Caco-2 (cell line): ENCODE measurements around the gene NCR1. TPM values are rescaled to one million over a fixed set of nuclear protein-coding genes. Genes with fewer than 3 reads are reported as not detected.

Experiments
- BruUV-seq: library from RNA; stranded (reverse); fragments of 400-500 nt; replicated peaks from 2 replicates; lab custom pipeline; 2021; lab: Mats Ljungman, UMichigan
- CTCF ChIA-PET: fragments of 300-600 bp; sonication (Branson Sonifier 250); formaldehyde crosslinking; loops from one replicate; lab custom pipeline; 2022; ENCODE audit warnings: antibody characterized with exemption; lab: Charles Lee
- POLR2A ChIA-PET: fragments of 300-600 bp; sonication (Branson Sonifier 250); formaldehyde crosslinking; loops from one replicate; lab custom pipeline; 2022; ENCODE audit warnings: antibody characterized with exemption; lab: Charles Lee
- DNase-seq, 2 experiments: peaks; one replicate each; pipeline versions ENCODE4 v3.0.0 to v3.0.0-alpha.2; 2020 to 2022
- H3K27me3 ChIP-seq: replicated peaks from 2 replicates; pipeline ENCODE4 v1.6.0; 2011; ENCODE audit warnings: low read length; ENCODE audit not compliant: control insufficient read depth, insufficient read depth
- H3K36me3 ChIP-seq: 2 replicates; pipeline ENCODE4 v1.5.1; 2011; ENCODE audit warnings: low read length; ENCODE audit not compliant: control insufficient read depth, insufficient read depth
- H3K4me1 ChIP-seq: fragments of 250-450 bp; sonication (Bioruptor Pico); 2 replicates; pipeline ENCODE4 v1.5.1; 2020; ENCODE audit warnings: mild to moderate bottlenecking
- H3K4me3 ChIP-seq: 2 replicates; pipeline ENCODE4 v1.5.1; 2011; ENCODE audit warnings: low read depth, mild to moderate bottlenecking, control low read depth, low read length
- H3K9me3 ChIP-seq: fragments of 250-450 bp; sonication (Bioruptor Pico); 2 replicates; pipeline ENCODE4 v1.5.1; 2020; ENCODE audit warnings: mild to moderate bottlenecking, moderate library complexity
- H3K27ac Mint-ChIP-seq: one replicate; pipeline ENCODE4 v1.8.0; 2022; ENCODE audit warnings: mixed read lengths; ENCODE audit not compliant: unreplicated experiment
- H3K27me3 Mint-ChIP-seq: one replicate; pipeline ENCODE4 v1.8.0; 2022; ENCODE audit warnings: mixed read lengths; ENCODE audit not compliant: insufficient read depth, unreplicated experiment
- H3K36me3 Mint-ChIP-seq: one replicate; pipeline ENCODE4 v1.8.0; 2022; ENCODE audit warnings: mild to moderate bottlenecking, mixed read lengths; ENCODE audit not compliant: insufficient read depth, unreplicated experiment
- H3K4me1 Mint-ChIP-seq: one replicate; pipeline ENCODE4 v1.8.0; 2022; ENCODE audit warnings: low read depth, mixed read lengths; ENCODE audit not compliant: unreplicated experiment
- H3K4me3 Mint-ChIP-seq: one replicate; pipeline ENCODE4 v1.8.0; 2022; ENCODE audit warnings: mild to moderate bottlenecking, moderate library complexity, mixed read lengths; ENCODE audit not compliant: unreplicated experiment
- H3K9me3 Mint-ChIP-seq: one replicate; pipeline ENCODE4 v1.8.0; 2022; ENCODE audit warnings: mixed read lengths; ENCODE audit not compliant: unreplicated experiment
- CTCF ChIP-seq, 2 experiments: fragments of 200-600 bp in 1 of 2; IDR thresholded peaks; 1 replicate in 1 of 2; 2 replicates in 1 of 2; pipeline versions ENCODE4 v1.5.1 to v1.8.0; 2011 to 2022; ENCODE audit warnings: antibody characterized with exemption in 1 of 2, control low read depth in 1 of 2, inconsistent platforms in 1 of 2, low read depth in 1 of 2, low read length in 1 of 2, mild to moderate bottlenecking in 1 of 2, moderate library complexity in 1 of 2; ENCODE audit not compliant: insufficient read depth in 1 of 2, severe bottlenecking in 1 of 2, unreplicated experiment in 1 of 2
- intact Hi-C: fragments of 100-400 bp; cut with micrococcal nuclease; formaldehyde crosslinking; loops from one replicate; pipeline ENCODE4 v1.10.0; 2022; ENCODE audit not compliant: unreplicated experiment
- total RNA-seq: library from RNA; stranded (reverse); gene quantifications from 2 replicates; pipeline ENCODE4 v1.2.3, GENCODE V29; 2022

Gene NCR1
- total RNA-seq, 1 experiment from 2014 or later = 0.91 TPM

- H3K27me3 ChIP-seq = no peaks in the 10 kb centered on the region
- ChIA-PET POLR2A (interaction anchor here (1.0 kb wide), 1 partner anchor 42 kb away, joined by 3 read pairs; no protein-coding TSS in a partner anchor), CTCF (no interaction called here)
- peaks cover 10% of the 10 kb centered on the region for H3K9me3 ChIP-seq
- Mint-ChIP-seq H3K27me3 (no peaks in the 10 kb centered on the region), H3K36me3 (no peaks in the 10 kb centered on the region), H3K27ac (no peak overlapping the region), H3K9me3 (peaks cover 5% of the 10 kb centered on the region), H3K4me3 (no peak overlapping the region), H3K4me1 (no peaks in the 10 kb centered on the region)
- no peak for DNase-seq
- H3K4me1 ChIP-seq = no peaks in the 10 kb centered on the region
- no peak overlapping the region for H3K4me3 ChIP-seq
- no peaks in the 10 kb centered on the region for H3K36me3 ChIP-seq
- intact Hi-C loops = loop anchor here (10.0 kb wide), 1 partner anchor 268 kb away; no protein-coding TSS in a partner anchor
- BruUV-seq = no TSS peak
- no peak for TF ChIP-seq CTCF (IDR thresholded peaks at IDR 0.05; ENCODE audit: insufficient read depth in 1 of 2, low read depth in 1 of 2, low read length in 1 of 2, severe bottlenecking in 1 of 2, unreplicated experiment in 1 of 2)
These were observed 17.3 kb downstream of the NCR1 start for GRCh38 chr19:54923276-54923675.

- CTCF ChIA-PET = no interaction called here
- Mint-ChIP-seq H3K27me3 (no peaks in the 10 kb centered on the region), H3K36me3 (no peaks in the 10 kb centered on the region), H3K9me3 (peaks cover 14% of the 10 kb centered on the region), H3K27ac (no peak overlapping the region), H3K4me1 (no peaks in the 10 kb centered on the region), H3K4me3 (no peak overlapping the region)
- Histone ChIP-seq H3K4me3 (no peak overlapping the region), H3K9me3 (peaks cover 16% of the 10 kb centered on the region), H3K27me3 (no peaks in the 10 kb centered on the region), H3K36me3 (no peaks in the 10 kb centered on the region), H3K4me1 (no peaks in the 10 kb centered on the region)
- intact Hi-C loops = loop anchor here (10.0 kb wide), 1 partner anchor 273 kb away; no protein-coding TSS in a partner anchor
- POLR2A ChIA-PET = no interaction called here
- TF ChIP-seq CTCF (IDR thresholded peaks at IDR 0.05; ENCODE audit: insufficient read depth in 1 of 2, low read depth in 1 of 2, low read length in 1 of 2, severe bottlenecking in 1 of 2, unreplicated experiment in 1 of 2) = no peak
- BruUV-seq = no TSS peak
- no peak for DNase-seq
These were observed 22.4 kb downstream of the NCR1 start for GRCh38 chr19:54928299-54928698.

GRCh38 chr19:54937926-54938325, 32.0 kb downstream of the NCR1 start:
- Mint-ChIP-seq H3K27ac (no peak overlapping the region), H3K4me1 (no peaks in the 10 kb centered on the region), H3K9me3 (no peaks in the 10 kb centered on the region), H3K36me3 (no peaks in the 10 kb centered on the region), H3K4me3 (no peak overlapping the region), H3K27me3 (peaks cover 3% of the 10 kb centered on the region)
- no peaks in the 10 kb centered on the region for H3K27me3 ChIP-seq
- no TSS peak for BruUV-seq
- no peaks in the 10 kb centered on the region for H3K9me3 ChIP-seq
- H3K4me3 ChIP-seq = no peak overlapping the region
- no peak for TF ChIP-seq CTCF (IDR thresholded peaks at IDR 0.05; ENCODE audit: insufficient read depth in 1 of 2, low read depth in 1 of 2, low read length in 1 of 2, severe bottlenecking in 1 of 2, unreplicated experiment in 1 of 2)
- ChIA-PET CTCF (no interaction called here), POLR2A (interaction anchor here (0.7 kb wide), 1 partner anchor 19 kb away, joined by 10 read pairs; no protein-coding TSS in a partner anchor)
- no peak for DNase-seq
- intact Hi-C loops = no loop called here
- no peaks in the 10 kb centered on the region for H3K36me3 ChIP-seq
- no peaks in the 10 kb centered on the region for H3K4me1 ChIP-seq
